ELF-1 (cell line): ENCODE data around the gene ARHGEF4.

Experiments
- DNase-seq: peaks from one replicate; pipeline ENCODE4 v3.0.0-alpha.2; 2016; ENCODE audit warnings: low read depth, low spot score

Gene ARHGEF4

GRCh38 chr2:130836501-130837174 is at the start of gene ARHGEF4:
Gene ARHGEF4 (plus strand): TSS chr2:130836914. CDS start chr2:130836954, 40 bp downstream.
- DNase-seq = peak; percentile 71

GRCh38 chr2:130787841-130788240 is 48.9 kb upstream of the ARHGEF4 start:
- DNase-seq = no peak

- no peak for DNase-seq
Observed at GRCh38 chr2:130790312-130790711, 46.4 kb upstream of the ARHGEF4 start.

GRCh38 chr2:130790804-130791616 is 45.7 kb upstream of the ARHGEF4 start:
- no peak for DNase-seq

- DNase-seq = no peak
Observed at GRCh38 chr2:130791617-130791939, 45.1 kb upstream of the ARHGEF4 start.

GRCh38 chr2:130795431-130795830 is 41.3 kb upstream of the ARHGEF4 start:
- DNase-seq = no peak

- DNase-seq = peak; percentile 82
Observed at GRCh38 chr2:130796290-130796689, 40.4 kb upstream of the ARHGEF4 start.

- peak; percentile 95 for DNase-seq
Observed at GRCh38 chr2:130797493-130798435, 39.0 kb upstream of the ARHGEF4 start.

- DNase-seq = peak; percentile 64
Observed at GRCh38 chr2:130798472-130799218, 38.1 kb upstream of the ARHGEF4 start.

GRCh38 chr2:130799295-130799694 is 37.4 kb upstream of the ARHGEF4 start:
- no peak for DNase-seq

GRCh38 chr2:130805613-130806012 is 31.1 kb upstream of the ARHGEF4 start:
- DNase-seq = no peak

GRCh38 chr2:130806370-130806769 is 30.3 kb upstream of the ARHGEF4 start:
- no peak for DNase-seq

GRCh38 chr2:130807659-130808385 is 28.9 kb upstream of the ARHGEF4 start:
- no peak for DNase-seq

- DNase-seq = peak; percentile 49
Observed at GRCh38 chr2:130808482-130809268, 28.0 kb upstream of the ARHGEF4 start.

- no peak for DNase-seq
Observed at GRCh38 chr2:130810490-130810889, 26.2 kb upstream of the ARHGEF4 start.

- DNase-seq = no peak
Observed at GRCh38 chr2:130813722-130814121, 23.0 kb upstream of the ARHGEF4 start.

GRCh38 chr2:130814931-130815680 is 21.6 kb upstream of the ARHGEF4 start:
- DNase-seq = no peak

- DNase-seq = no peak
Observed at GRCh38 chr2:130818809-130819208, 17.9 kb upstream of the ARHGEF4 start.

GRCh38 chr2:130819226-130819607 is 17.5 kb upstream of the ARHGEF4 start:
- DNase-seq = no peak
